SK-N-SH (cell line): Measurements from ENCODE around the gene RASA4B. TPM values are rescaled to one million over a fixed set of nuclear protein-coding genes. Genes with fewer than 3 reads are reported as not detected.
"Not testable (repeated sequence)": the region's sequence is repeated elsewhere in the genome, so short reads cannot be mapped to it uniquely, and the experiment has no call there.

Experiments used
- CTCF ChIA-PET: fragments of 300-600, 350-600 bp; formaldehyde crosslinking; extraction: SDS; loops from one replicate; lab custom pipeline; 2021; lab: Yijun Ruan, JAX
- POLR2A ChIA-PET: fragments of 350-600 bp; sonication (Branson Sonifier 250); formaldehyde crosslinking; extraction: SDS; loops from one replicate; lab custom pipeline; 2020; ENCODE audit warnings: antibody characterized with exemption, inconsistent platforms; lab: Yijun Ruan, JAX
- DNase-seq: peaks from one replicate; pipeline ENCODE4 v3.0.0; 2012
- H2AFZ ChIP-seq: fragments of 200-600 bp; sonication (generic); 2 replicates; pipeline ENCODE4 v1.8.1; 2016; ENCODE audit warnings: antibody characterized with exemption, mild to moderate bottlenecking, low read depth
- H3F3A ChIP-seq: fragments of 200-600 bp; sonication (generic); replicated peaks from 2 replicates; pipeline ENCODE3; 2016; ENCODE audit warnings: antibody characterized with exemption, mild to moderate bottlenecking; ENCODE audit not compliant: insufficient read depth
- H3K27ac ChIP-seq, 2 experiments: fragments of 200-500 bp in 1 of 2; fragments of 200-600 bp in 1 of 2; sonication (Bioruptor generic) in 1 of 2; sonication (generic), shearing (Covaris generic) in 1 of 2; 2 replicates each; pipeline versions ENCODE4 v1.5.1 to v1.6.1; 2014 to 2016; ENCODE audit warnings: low read depth in 2 of 2, inconsistent platforms in 1 of 2, low read length in 1 of 2, mild to moderate bottlenecking in 1 of 2, mixed read lengths in 1 of 2
- H3K27me3 ChIP-seq: fragments of 200-600 bp; sonication (generic), shearing (Covaris generic); 2 replicates; pipeline ENCODE4 v1.6.1; 2016; ENCODE audit warnings: mixed run types; ENCODE audit not compliant: insufficient read depth
- H3K36me3 ChIP-seq, 2 experiments: fragments of 200-500 bp in 1 of 2; fragments of 200-600 bp in 1 of 2; sonication (Bioruptor generic) in 1 of 2; sonication (generic) in 1 of 2; replicated peaks in 1 of 2; 2 replicates each; pipeline versions ENCODE3 to v1.5.1; 2014 to 2016; ENCODE audit warnings: low read length in 1 of 2, mild to moderate bottlenecking in 1 of 2; ENCODE audit not compliant: insufficient read depth in 2 of 2, control insufficient read depth in 1 of 2
- H3K4me1 ChIP-seq, 2 experiments: fragments of 200-500 bp in 1 of 2; fragments of 200-600 bp in 1 of 2; sonication (Bioruptor generic) in 1 of 2; sonication (generic), shearing (Covaris generic) in 1 of 2; 2 replicates each; pipeline versions ENCODE4 v1.5.1 to v1.6.1; 2014 to 2016; ENCODE audit warnings: low read depth in 1 of 2, low read length in 1 of 2, mixed run types in 1 of 2; ENCODE audit not compliant: insufficient read depth in 2 of 2, control insufficient read depth in 1 of 2
- H3K4me2 ChIP-seq: fragments of 200-600 bp; sonication (generic), shearing (Covaris generic); 2 replicates; pipeline ENCODE4 v1.6.1; 2017; ENCODE audit warnings: mixed run types
- H3K4me3 ChIP-seq, 2 experiments: fragments of 200-500 bp in 1 of 2; fragments of 200-600 bp in 1 of 2; sonication (Bioruptor generic) in 1 of 2; sonication (generic), shearing (Covaris generic) in 1 of 2; 2 replicates each; pipeline versions ENCODE4 v1.5.1 to v1.8.1; 2014 to 2016; ENCODE audit warnings: low read depth in 2 of 2, inconsistent platforms in 1 of 2, low read length in 1 of 2, mild to moderate bottlenecking in 1 of 2, mixed read lengths in 1 of 2, moderate library complexity in 1 of 2
- H3K79me2 ChIP-seq: fragments of 200-600 bp; sonication (generic); 2 replicates; pipeline ENCODE4 v1.8.1; 2017; ENCODE audit warnings: mild to moderate bottlenecking; ENCODE audit not compliant: insufficient read depth
- H3K9ac ChIP-seq: fragments of 200-600 bp; sonication (generic); 2 replicates; pipeline ENCODE4 v1.6.1; 2017; ENCODE audit warnings: mixed run types
- H3K9me2 ChIP-seq: fragments of 200-600 bp; sonication (generic); 2 replicates; pipeline ENCODE4 v1.6.1; 2017; ENCODE audit warnings: mixed run types
- H3K9me3 ChIP-seq: fragments of 200-600 bp; sonication (generic); 2 replicates; pipeline ENCODE4 v1.6.1; 2017; ENCODE audit warnings: mixed run types, mild to moderate bottlenecking, moderate library complexity
- H4K20me1 ChIP-seq: fragments of 200-600 bp; sonication (generic); 2 replicates; pipeline ENCODE4 v1.6.1; 2017; ENCODE audit warnings: mild to moderate bottlenecking, mixed run types; ENCODE audit not compliant: insufficient read depth
- WGBS: methylation state at CpG from one replicate; pipeline ENCODE4 v1.1.6; 2017; ENCODE audit warnings: low lambda C conversion rate; 5-methylcytosine and 5-hydroxymethylcytosine counted together
- polyA plus RNA-seq, 3 experiments: library from polyadenylated mRNA; depleted of rRNA; stranded (reverse); fragments of >200 nt; gene quantifications; 2 replicates each; pipeline ENCODE4 v1.2.3, GENCODE V29; 2012

The RASA4B gene
- polyA plus RNA-seq, 1 of the 3 experiments (the other 2 are of a cell fraction) = 19.5 TPM

DNA sequence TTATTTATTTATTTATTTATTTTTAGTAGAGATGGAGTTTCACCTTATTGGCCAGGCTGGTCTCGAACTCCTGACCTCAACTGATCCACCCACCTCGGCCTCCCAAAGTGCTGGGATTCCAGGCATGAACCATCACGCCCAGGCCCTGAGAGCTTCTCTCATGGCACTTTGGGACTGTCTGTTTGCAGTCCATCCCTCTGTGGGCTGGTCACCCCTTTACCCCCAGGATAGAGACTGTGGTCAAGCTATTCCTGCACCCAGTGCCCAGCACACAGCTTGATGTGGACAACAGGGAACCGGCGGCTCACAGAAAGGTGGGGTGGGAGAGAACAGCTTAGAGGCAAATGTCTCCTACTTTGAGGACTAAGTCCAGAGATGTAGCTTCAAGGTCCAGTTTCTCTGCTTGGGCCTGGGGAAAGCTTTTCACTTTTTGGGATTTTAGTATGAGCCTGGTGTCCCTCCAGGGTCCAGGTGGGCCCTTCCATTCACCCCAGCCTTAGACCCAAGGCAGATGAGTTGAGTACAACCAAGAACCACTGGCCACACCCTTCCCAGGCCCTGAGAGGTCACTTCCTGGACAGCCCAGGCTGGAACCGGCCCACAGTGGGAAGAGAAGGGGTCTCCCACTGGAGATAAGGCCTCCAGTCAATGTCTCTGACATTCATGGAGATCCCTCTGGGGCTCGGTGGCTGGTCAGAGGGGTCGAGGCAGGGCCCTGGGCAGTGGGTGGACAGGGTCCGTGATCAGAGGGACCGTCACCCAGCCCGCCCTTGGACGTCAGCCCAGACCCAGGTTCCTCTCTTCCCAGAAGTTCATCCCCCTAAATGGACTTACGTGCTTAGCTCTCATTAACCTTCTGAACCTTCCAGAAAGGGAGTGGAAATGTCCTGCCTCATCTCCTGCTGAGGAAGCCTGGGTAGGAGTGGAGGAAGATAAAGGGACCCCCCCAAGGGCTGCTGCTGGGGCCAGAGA is 10.5 kb upstream of the RASA4B start:
- H3K79me2 ChIP-seq, H3K9me3 ChIP-seq, H3K36me3 ChIP-seq, H3K4me1 ChIP-seq, H3K9ac ChIP-seq, H3F3A ChIP-seq, DNase-seq, H3K27ac ChIP-seq, H4K20me1 ChIP-seq, CTCF ChIA-PET, H3K27me3 ChIP-seq, H2AFZ ChIP-seq, POLR2A ChIA-PET, H3K9me2 ChIP-seq, H3K4me2 ChIP-seq, H3K4me3 ChIP-seq: not testable (repeated sequence)
- 97% methylated on average over 5 of the region's 13 CpGs for WGBS

DNA sequence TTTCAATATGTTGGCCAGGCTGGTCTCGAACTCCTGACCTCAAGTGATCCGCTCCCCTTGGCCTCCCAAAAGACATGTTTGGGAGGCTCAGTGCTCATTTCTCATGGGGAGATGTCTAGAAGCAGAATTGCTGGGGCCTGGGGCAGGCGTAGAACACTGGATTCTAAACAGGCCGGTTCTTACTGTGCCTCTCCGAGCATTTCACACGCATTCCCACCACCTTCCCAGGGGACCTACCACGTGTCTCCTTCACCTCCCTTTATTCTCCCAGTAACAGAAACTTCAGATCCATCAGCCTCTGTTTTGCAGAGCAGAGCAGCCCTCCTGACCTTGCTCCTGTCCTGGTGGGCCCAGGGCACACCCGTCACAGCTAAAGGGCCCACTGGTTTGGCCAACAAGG is 9.6 kb upstream of the RASA4B start:
- WGBS = 88% methylated on average over 1 of the region's 8 CpGs
- H3K9me2 ChIP-seq, H3K36me3 ChIP-seq: not testable (repeated sequence)

DNA sequence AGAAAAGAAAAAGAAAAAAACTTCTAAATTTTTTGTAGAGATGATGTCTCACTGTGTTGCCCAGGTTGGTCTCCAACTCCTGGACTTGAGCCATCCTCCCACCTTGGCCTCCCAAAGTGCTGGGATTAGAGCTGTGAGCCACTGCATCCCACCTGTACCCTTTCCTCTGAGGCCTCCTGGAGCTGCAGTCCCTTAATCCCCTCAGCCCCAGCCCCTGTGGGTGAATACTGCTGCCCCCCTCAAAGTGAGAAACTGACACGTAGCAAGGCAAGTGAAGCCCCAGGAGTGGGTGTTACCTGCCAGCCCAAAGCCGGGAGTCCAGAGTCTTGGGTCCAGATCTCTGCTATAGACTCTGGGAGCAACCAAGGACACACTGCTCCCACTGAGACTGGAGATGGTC is 7.2 kb upstream of the RASA4B start:
- H3K4me1 ChIP-seq, H3F3A ChIP-seq, CTCF ChIA-PET, H4K20me1 ChIP-seq, H3K27ac ChIP-seq, H3K4me2 ChIP-seq, H3K9me2 ChIP-seq, H3K9ac ChIP-seq, H2AFZ ChIP-seq, H3K79me2 ChIP-seq, POLR2A ChIA-PET, H3K4me3 ChIP-seq, H3K36me3 ChIP-seq, H3K27me3 ChIP-seq, H3K9me3 ChIP-seq, DNase-seq: not testable (repeated sequence)
- 88% methylated on average over 1 of the region's 2 CpGs for WGBS

More for the DNA sequence above, 9.6 kb upstream of the RASA4B start:
- POLR2A ChIA-PET, H4K20me1 ChIP-seq, DNase-seq, H2AFZ ChIP-seq, H3K4me3 ChIP-seq, CTCF ChIA-PET, H3K9ac ChIP-seq, H3K4me1 ChIP-seq, H3K27me3 ChIP-seq, H3K27ac ChIP-seq, H3K79me2 ChIP-seq, H3K4me2 ChIP-seq, H3K9me3 ChIP-seq, H3F3A ChIP-seq: not testable (repeated sequence)

DNA sequence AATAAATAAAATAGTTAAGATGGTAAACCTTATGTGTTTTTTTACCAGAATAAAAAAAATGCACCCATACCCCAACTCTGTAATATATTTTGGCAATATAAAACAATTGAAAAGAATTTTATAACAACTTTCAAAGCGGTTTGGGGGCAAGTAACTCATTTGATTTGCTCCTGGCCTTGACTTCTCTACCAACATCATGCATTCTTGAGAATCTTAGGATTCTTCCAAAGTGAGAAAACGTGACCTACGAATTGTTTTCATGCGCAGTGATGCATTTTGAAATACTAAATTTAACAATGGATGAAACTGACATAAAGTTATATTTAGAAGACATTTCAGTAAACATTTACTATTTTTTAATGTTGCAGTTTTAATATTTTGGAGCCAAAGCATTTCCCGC is 3.2 kb upstream of the RASA4B start:
- H3K9ac ChIP-seq, H3K27ac ChIP-seq, H3F3A ChIP-seq, DNase-seq, H3K9me2 ChIP-seq, H3K9me3 ChIP-seq, H3K4me1 ChIP-seq, CTCF ChIA-PET, H4K20me1 ChIP-seq, H3K36me3 ChIP-seq, POLR2A ChIA-PET, H3K27me3 ChIP-seq, H2AFZ ChIP-seq, H3K4me2 ChIP-seq, H3K4me3 ChIP-seq, H3K79me2 ChIP-seq: not testable (repeated sequence)
- no CpG with 5 or more reads among the region's 5 CpGs for WGBS

DNA sequence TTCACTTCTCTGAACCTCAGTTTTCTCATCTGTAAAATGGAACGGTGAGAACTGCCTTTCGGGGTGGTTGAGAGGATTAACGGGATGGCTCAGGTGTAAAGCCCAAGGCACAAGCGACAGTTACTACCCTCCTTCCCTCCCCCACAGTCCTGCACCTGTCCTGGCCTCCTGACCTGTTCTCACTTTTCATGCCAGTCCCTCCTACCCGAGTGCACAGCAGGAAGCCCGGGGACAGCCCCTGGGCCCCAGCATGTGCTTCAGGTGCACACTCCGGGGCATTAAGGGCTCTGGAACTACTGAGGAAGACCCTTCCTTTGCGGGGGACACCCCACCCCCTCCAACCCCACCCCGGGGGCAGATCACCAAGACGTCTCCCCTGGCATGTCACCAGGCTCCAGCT is 626 bp downstream of the RASA4B start:
- H2AFZ ChIP-seq, H4K20me1 ChIP-seq, H3K4me3 ChIP-seq, H3K36me3 ChIP-seq, H3K79me2 ChIP-seq, H3K9ac ChIP-seq, CTCF ChIA-PET, H3K27me3 ChIP-seq, H3K27ac ChIP-seq, H3K4me1 ChIP-seq, POLR2A ChIA-PET, H3K9me3 ChIP-seq, DNase-seq, H3K4me2 ChIP-seq, H3K9me2 ChIP-seq, H3F3A ChIP-seq: not testable (repeated sequence)
- no CpG with 5 or more reads among the region's 10 CpGs for WGBS

DNA sequence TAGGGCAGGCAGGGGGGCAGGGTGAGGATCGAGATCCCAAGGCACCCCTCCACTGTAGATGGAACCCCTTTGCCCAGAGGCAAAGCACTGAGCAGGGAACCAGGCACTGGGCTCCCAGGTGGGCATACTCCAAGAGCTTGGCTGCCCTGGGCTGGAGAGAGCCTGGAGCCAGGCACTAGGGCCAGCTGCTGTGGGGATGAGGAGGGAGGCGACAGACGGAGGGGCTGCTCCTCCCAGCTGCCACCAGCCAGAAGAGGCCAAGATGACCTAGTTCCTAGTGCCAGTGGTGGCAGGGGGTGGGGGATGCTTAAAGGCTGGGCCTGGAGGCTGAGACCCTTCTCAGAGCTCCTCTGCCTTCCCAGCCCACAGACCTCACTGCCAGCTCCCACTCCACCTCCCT is 1.7 kb downstream of the RASA4B start:
- CTCF ChIA-PET, H3K4me1 ChIP-seq, H4K20me1 ChIP-seq, H3K9me3 ChIP-seq, H3K4me2 ChIP-seq, H3K79me2 ChIP-seq, H2AFZ ChIP-seq, DNase-seq, H3K9ac ChIP-seq, H3K27ac ChIP-seq, H3K36me3 ChIP-seq, POLR2A ChIA-PET, H3K4me3 ChIP-seq, H3F3A ChIP-seq, H3K9me2 ChIP-seq, H3K27me3 ChIP-seq: not testable (repeated sequence)
- WGBS = no CpG with 5 or more reads among the region's 3 CpGs
